H9 (cell line): ENCODE results near the gene TBC1D5. TPM values are rescaled to one million over a fixed set of nuclear protein-coding genes. Genes with fewer than 3 reads are reported as not detected.

Experiments
- DNase-seq: peaks from one replicate; pipeline ENCODE4 v3.0.0-alpha.2; 2017
- H2AFZ ChIP-seq: one replicate; pipeline ENCODE4 v1.6.1; 2013; ENCODE audit warnings: mild to moderate bottlenecking, low read length, control low read depth, moderate library complexity
- H2AK5ac ChIP-seq: 2 replicates; pipeline ENCODE4 v1.6.1; 2013; ENCODE audit warnings: low read length, control low read depth, mixed read lengths; ENCODE audit not compliant: insufficient read length
- H2BK120ac ChIP-seq: one replicate; pipeline ENCODE4 v1.6.1; 2013; ENCODE audit warnings: low read depth, mild to moderate bottlenecking, low read length, control low read depth, inconsistent platforms; ENCODE audit not compliant: poor library complexity, severe bottlenecking
- H2BK12ac ChIP-seq: 2 replicates; pipeline ENCODE4 v1.6.1; 2013; ENCODE audit warnings: low read length, control low read depth, mixed read lengths, low read depth; ENCODE audit not compliant: insufficient read length
- H2BK15ac ChIP-seq: 2 replicates; pipeline ENCODE4 v1.6.1; 2013; ENCODE audit warnings: low read depth, low read length, control low read depth
- H2BK20ac ChIP-seq: one replicate; pipeline ENCODE4 v1.6.1; 2013; ENCODE audit warnings: low read depth, mild to moderate bottlenecking, low read length, control low read depth, inconsistent platforms; ENCODE audit not compliant: poor library complexity, severe bottlenecking
- H2BK5ac ChIP-seq: 2 replicates; pipeline ENCODE4 v1.6.1; 2013; ENCODE audit warnings: low read length, control low read depth, mixed read lengths; ENCODE audit not compliant: insufficient read length
- H3K14ac ChIP-seq: 2 replicates; pipeline ENCODE4 v1.6.1; 2013; ENCODE audit warnings: low read length, control low read depth; ENCODE audit not compliant: insufficient read depth
- H3K18ac ChIP-seq: 2 replicates; pipeline ENCODE4 v1.6.1; 2013; ENCODE audit warnings: low read depth, mild to moderate bottlenecking, mixed read lengths, low read length, control low read depth; ENCODE audit not compliant: insufficient read length
- H3K23ac ChIP-seq: 2 replicates; pipeline ENCODE4 v1.6.1; 2013; ENCODE audit warnings: low read length, control low read depth, mixed read lengths, low read depth; ENCODE audit not compliant: insufficient read length
- H3K23me2 ChIP-seq: 2 replicates; pipeline ENCODE4 v1.6.1; 2013; ENCODE audit warnings: low read depth, mild to moderate bottlenecking, mixed read lengths, low read length, control low read depth; ENCODE audit not compliant: insufficient read length, poor library complexity, severe bottlenecking
- H3K27ac ChIP-seq: 2 replicates; pipeline ENCODE4 v1.5.1; 2013; ENCODE audit warnings: low read length, control low read depth, mixed read lengths, low read depth; ENCODE audit not compliant: insufficient read length
- H3K27me3 ChIP-seq: 2 replicates; pipeline ENCODE4 v1.6.1; 2013; ENCODE audit warnings: low read length, control low read depth, inconsistent platforms; ENCODE audit not compliant: insufficient read depth
- H3K4ac ChIP-seq: 2 replicates; pipeline ENCODE4 v1.6.1; 2013; ENCODE audit warnings: low read depth, mild to moderate bottlenecking, control low read depth, inconsistent platforms, low read length, moderate library complexity
- H3K4me1 ChIP-seq: 2 replicates; pipeline ENCODE4 v1.6.1; 2013; ENCODE audit warnings: low read length, control low read depth, inconsistent platforms; ENCODE audit not compliant: insufficient read depth
- H3K4me2 ChIP-seq: 2 replicates; pipeline ENCODE4 v1.6.1; 2013; ENCODE audit warnings: low read length, control low read depth, mixed read lengths; ENCODE audit not compliant: insufficient read length, insufficient read depth
- H3K56ac ChIP-seq: 2 replicates; pipeline ENCODE4 v1.6.1; 2013; ENCODE audit warnings: low read depth, mild to moderate bottlenecking, mixed read lengths, low read length, control low read depth; ENCODE audit not compliant: insufficient read length
- H3K79me1 ChIP-seq: 2 replicates; pipeline ENCODE4 v1.6.1; 2013; ENCODE audit warnings: low read depth, mild to moderate bottlenecking, moderate library complexity, low read length, control low read depth, inconsistent platforms; ENCODE audit not compliant: insufficient read depth, poor library complexity, severe bottlenecking
- H3K79me2 ChIP-seq: 2 replicates; pipeline ENCODE4 v1.6.1; 2013; ENCODE audit warnings: low read length, control low read depth, inconsistent platforms; ENCODE audit not compliant: insufficient read depth
- H3K9ac ChIP-seq: 2 replicates; pipeline ENCODE4 v1.6.1; 2013; ENCODE audit warnings: low read length, control low read depth, mixed read lengths; ENCODE audit not compliant: insufficient read length; ENCODE audit errors: extremely low read depth
- H3K9me3 ChIP-seq: one replicate; pipeline ENCODE4 v1.6.1; 2013; ENCODE audit warnings: low read depth, low read length, inconsistent platforms; ENCODE audit not compliant: control insufficient read depth
- H3T11ph ChIP-seq: one replicate; pipeline ENCODE4 v1.6.1; 2013; ENCODE audit warnings: mild to moderate bottlenecking, low read length, control low read depth, inconsistent platforms
- H4K20me1 ChIP-seq: one replicate; pipeline ENCODE4 v1.6.1; 2013; ENCODE audit not compliant: control insufficient read depth, insufficient read length, insufficient read depth
- H4K5ac ChIP-seq: 2 replicates; pipeline ENCODE4 v1.6.1; 2013; ENCODE audit warnings: low read depth, mild to moderate bottlenecking, mixed read lengths, low read length, control low read depth; ENCODE audit not compliant: insufficient read length
- H4K8ac ChIP-seq: replicated peaks from 2 replicates; pipeline ENCODE4 v1.6.1; 2013; ENCODE audit warnings: low read length, control low read depth, mixed read lengths, low read depth; ENCODE audit not compliant: insufficient read length
- H4K91ac ChIP-seq: 2 replicates; pipeline ENCODE4 v1.6.1; 2013; ENCODE audit warnings: low read depth, mild to moderate bottlenecking, moderate library complexity, mixed read lengths, low read length, control low read depth; ENCODE audit not compliant: insufficient read length
- H3K27ac Mint-ChIP-seq, 3 experiments: 2 replicates in 2 of 3; 3 replicates in 1 of 3; pipeline ENCODE4 v1.8.0; 2020 to 2021; ENCODE audit warnings: mixed read lengths in 3 of 3, mild to moderate bottlenecking in 1 of 3, moderate library complexity in 1 of 3
- H3K27me3 Mint-ChIP-seq: 2 replicates; pipeline ENCODE4 v1.8.0; 2021; ENCODE audit warnings: low read depth, mild to moderate bottlenecking, moderate library complexity, mixed read lengths
- H3K36me3 Mint-ChIP-seq, 3 experiments: 2 replicates in 2 of 3; 3 replicates in 1 of 3; pipeline ENCODE4 v1.8.0; 2020 to 2021; ENCODE audit warnings: low read depth in 3 of 3, mixed read lengths in 3 of 3; ENCODE audit not compliant: insufficient read depth in 1 of 3
- H3K4me1 Mint-ChIP-seq, 2 experiments: 2 replicates each; pipeline ENCODE4 v1.8.0; 2020; ENCODE audit warnings: mixed read lengths in 2 of 2
- H3K4me3 Mint-ChIP-seq, 2 experiments: 2 replicates in 1 of 2; 3 replicates in 1 of 2; pipeline ENCODE4 v1.8.0; 2020 to 2021; ENCODE audit warnings: mild to moderate bottlenecking in 2 of 2, mixed read lengths in 2 of 2, moderate library complexity in 1 of 2
- H3K9me3 Mint-ChIP-seq, 2 experiments: 2 replicates in 1 of 2; 3 replicates in 1 of 2; pipeline ENCODE4 v1.8.0; 2020; ENCODE audit warnings: mild to moderate bottlenecking in 2 of 2, mixed read lengths in 2 of 2, moderate library complexity in 1 of 2
- WGBS: extraction: QIAGEN DNeasy Blood & Tissue Kit; methylation state at CpG from one replicate; pipeline ENCODE4 v1.1.7; 2013; ENCODE audit warnings: missing lambda C conversion rate, low lambda C conversion rate, mixed read lengths; ENCODE audit not compliant: insufficient read length; ENCODE audit errors: extremely low coverage; 5-methylcytosine and 5-hydroxymethylcytosine counted together
- total RNA-seq: library from RNA; stranded (reverse); gene quantifications from 2 replicates; pipeline ENCODE4 v1.2.1, GENCODE V29; 2021
- TF ChIP-seq, protein P1 (sequence below): fragments of 200-600 bp; sonication (generic); conservative IDR thresholded peaks from 3 replicates; pipeline ENCODE4 v1.8.0; 2021; ENCODE audit warnings: antibody characterized with exemption, mild to moderate bottlenecking

Gene TBC1D5
- total RNA-seq, 1 experiment from 2014 or later = 25.0 TPM

DNA sequence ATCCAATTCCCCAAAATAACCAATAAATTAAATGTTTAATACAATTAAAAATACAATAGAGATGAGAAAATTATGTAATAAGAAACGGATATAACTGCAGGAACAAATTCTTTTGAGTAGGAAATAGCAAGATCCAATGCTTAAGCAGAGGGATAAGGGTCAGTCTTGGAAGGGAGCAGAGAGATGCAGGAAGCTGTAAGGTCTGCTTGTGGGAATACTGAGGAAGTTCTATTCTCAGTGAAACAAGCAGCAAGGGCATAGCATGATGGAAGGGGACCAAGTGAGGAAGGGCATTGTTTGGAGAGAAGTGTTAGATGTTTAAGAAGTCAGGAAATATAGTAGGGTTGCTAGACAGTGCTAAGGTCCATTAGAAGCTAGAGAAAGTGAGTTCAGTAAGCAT is 409.0 kb downstream of the TBC1D5 start:
- no peak overlapping the region for H4K8ac ChIP-seq
- no peak overlapping the region for H4K91ac ChIP-seq
- H3K27me3 ChIP-seq = no peaks in the 10 kb centered on the region
- H3K4me2 ChIP-seq = no peak overlapping the region
- H4K20me1 ChIP-seq = no peaks in the 10 kb centered on the region
- DNase-seq = no peak
- no peak overlapping the region for H3K9ac ChIP-seq
- H3K9me3 ChIP-seq = no peaks in the 10 kb centered on the region
- no peak overlapping the region for H3K23ac ChIP-seq
- H3K4ac ChIP-seq = no peak overlapping the region
- H2BK12ac ChIP-seq = no peak overlapping the region
- no peak overlapping the region for H3K27ac ChIP-seq
- H3K23me2 ChIP-seq = no peaks in the 10 kb centered on the region
- Mint-ChIP-seq H3K27me3 (no peaks in the 10 kb centered on the region), H3K27ac (no peak overlapping the region), H3K4me1 (no peaks in the 10 kb centered on the region), H3K9me3 (no peaks in the 10 kb centered on the region), H3K36me3 (no peaks in the 10 kb centered on the region), H3K4me3 (no peak overlapping the region)
- no peak overlapping the region for H3K14ac ChIP-seq
- WGBS = no CpG with 5 or more reads among the region's 1 CpG
- H2BK15ac ChIP-seq = no peak overlapping the region
- H3K79me1 ChIP-seq = no peaks in the 10 kb centered on the region
- no peaks in the 10 kb centered on the region for H3K79me2 ChIP-seq
- TF ChIP-seq, protein P1, sequence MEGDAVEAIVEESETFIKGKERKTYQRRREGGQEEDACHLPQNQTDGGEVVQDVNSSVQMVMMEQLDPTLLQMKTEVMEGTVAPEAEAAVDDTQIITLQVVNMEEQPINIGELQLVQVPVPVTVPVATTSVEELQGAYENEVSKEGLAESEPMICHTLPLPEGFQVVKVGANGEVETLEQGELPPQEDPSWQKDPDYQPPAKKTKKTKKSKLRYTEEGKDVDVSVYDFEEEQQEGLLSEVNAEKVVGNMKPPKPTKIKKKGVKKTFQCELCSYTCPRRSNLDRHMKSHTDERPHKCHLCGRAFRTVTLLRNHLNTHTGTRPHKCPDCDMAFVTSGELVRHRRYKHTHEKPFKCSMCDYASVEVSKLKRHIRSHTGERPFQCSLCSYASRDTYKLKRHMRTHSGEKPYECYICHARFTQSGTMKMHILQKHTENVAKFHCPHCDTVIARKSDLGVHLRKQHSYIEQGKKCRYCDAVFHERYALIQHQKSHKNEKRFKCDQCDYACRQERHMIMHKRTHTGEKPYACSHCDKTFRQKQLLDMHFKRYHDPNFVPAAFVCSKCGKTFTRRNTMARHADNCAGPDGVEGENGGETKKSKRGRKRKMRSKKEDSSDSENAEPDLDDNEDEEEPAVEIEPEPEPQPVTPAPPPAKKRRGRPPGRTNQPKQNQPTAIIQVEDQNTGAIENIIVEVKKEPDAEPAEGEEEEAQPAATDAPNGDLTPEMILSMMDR = no peak
- H3K4me1 ChIP-seq = no peaks in the 10 kb centered on the region
- H3T11ph ChIP-seq = no peak overlapping the region
- no peak overlapping the region for H3K18ac ChIP-seq
- no peak overlapping the region for H2BK120ac ChIP-seq
- no peak overlapping the region for H4K5ac ChIP-seq
- no peak overlapping the region for H2AFZ ChIP-seq
- H2BK5ac ChIP-seq = no peak overlapping the region
- H3K56ac ChIP-seq = no peak overlapping the region
- H2BK20ac ChIP-seq = no peak overlapping the region
- no peak overlapping the region for H2AK5ac ChIP-seq
